ENCODE results near the gene IER3.

DNA sequence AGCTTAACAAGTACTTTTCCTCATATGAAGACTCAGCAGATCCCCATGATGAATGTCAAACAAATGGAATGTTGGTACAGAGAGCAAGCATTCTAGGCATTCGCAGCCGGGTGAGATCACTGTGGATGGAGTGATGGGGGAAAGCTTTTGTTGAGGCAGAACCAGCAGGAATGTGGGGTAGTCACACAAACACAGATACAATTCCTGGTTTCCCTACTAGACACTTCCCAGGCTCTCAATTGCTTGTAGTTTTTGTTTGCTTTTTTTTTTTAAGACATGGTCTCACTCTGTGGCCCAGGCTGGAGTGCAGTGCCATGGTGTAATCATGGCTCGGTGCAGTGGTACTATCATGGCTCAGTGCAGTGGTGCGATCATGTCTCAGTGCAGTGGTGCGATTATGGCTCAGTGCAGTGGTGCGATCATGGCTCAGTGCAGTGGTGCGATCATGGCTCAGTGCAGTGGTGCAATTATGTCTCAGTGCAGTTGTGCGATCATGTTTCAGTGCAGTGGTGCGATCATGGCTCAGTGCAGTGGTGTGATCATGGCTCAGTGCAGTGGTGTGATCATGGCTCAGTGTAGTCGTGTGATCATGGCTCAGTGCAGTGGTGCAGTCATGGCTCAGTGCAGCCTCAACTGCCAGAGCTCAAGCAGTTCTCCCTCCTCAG, 15.4 kb upstream of the IER3 start:
- TF ChIP-seq, protein P1, sequence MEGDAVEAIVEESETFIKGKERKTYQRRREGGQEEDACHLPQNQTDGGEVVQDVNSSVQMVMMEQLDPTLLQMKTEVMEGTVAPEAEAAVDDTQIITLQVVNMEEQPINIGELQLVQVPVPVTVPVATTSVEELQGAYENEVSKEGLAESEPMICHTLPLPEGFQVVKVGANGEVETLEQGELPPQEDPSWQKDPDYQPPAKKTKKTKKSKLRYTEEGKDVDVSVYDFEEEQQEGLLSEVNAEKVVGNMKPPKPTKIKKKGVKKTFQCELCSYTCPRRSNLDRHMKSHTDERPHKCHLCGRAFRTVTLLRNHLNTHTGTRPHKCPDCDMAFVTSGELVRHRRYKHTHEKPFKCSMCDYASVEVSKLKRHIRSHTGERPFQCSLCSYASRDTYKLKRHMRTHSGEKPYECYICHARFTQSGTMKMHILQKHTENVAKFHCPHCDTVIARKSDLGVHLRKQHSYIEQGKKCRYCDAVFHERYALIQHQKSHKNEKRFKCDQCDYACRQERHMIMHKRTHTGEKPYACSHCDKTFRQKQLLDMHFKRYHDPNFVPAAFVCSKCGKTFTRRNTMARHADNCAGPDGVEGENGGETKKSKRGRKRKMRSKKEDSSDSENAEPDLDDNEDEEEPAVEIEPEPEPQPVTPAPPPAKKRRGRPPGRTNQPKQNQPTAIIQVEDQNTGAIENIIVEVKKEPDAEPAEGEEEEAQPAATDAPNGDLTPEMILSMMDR (IDR thresholded peaks at IDR 0.05 in 8 of 11, conservative IDR thresholded peaks at IDR 0.05 in 3 of 11): no peak
- no peak for TF ChIP-seq POLR2A (IDR thresholded peaks at IDR 0.05)
- TF ChIP-seq POLR2AphosphoS5 (IDR thresholded peaks at IDR 0.05): no peak

Data from spleen (tissue), 7 donors.